Liver (tissue), 9 donors: ENCODE measurements around the gene PDGFD. TPM values are rescaled to one million over a fixed set of nuclear protein-coding genes. Genes with fewer than 3 reads are reported as not detected.

Source experiments
- DNase-seq: peaks from one replicate; pipeline ENCODE4 v3.0.0-alpha.2; 2017; ENCODE audit warnings: low spot score
- H3K27ac ChIP-seq, 2 donors: one replicate each; pipeline ENCODE4 v1.7.0; 2013; ENCODE audit warnings: inconsistent platforms in 2 of 2, low read length in 2 of 2, control low read depth in 1 of 2, low read depth in 1 of 2, mild to moderate bottlenecking in 1 of 2
- H3K27me3 ChIP-seq, 4 donors: one replicate each; pipeline versions ENCODE4 v1.6.1 to v1.7.0; 2013; ENCODE audit warnings: low read length in 3 of 4, inconsistent platforms in 1 of 4, mild to moderate bottlenecking in 1 of 4, moderate library complexity in 1 of 4; ENCODE audit not compliant: control insufficient read depth in 4 of 4, insufficient read depth in 4 of 4
- H3K36me3 ChIP-seq, 4 donors: one replicate each; pipeline versions ENCODE4 v1.6.1 to v1.7.0; 2013; ENCODE audit warnings: low read length in 3 of 4, mild to moderate bottlenecking in 3 of 4, low read depth in 1 of 4, moderate library complexity in 1 of 4; ENCODE audit not compliant: control insufficient read depth in 4 of 4, insufficient read depth in 3 of 4
- H3K4me1 ChIP-seq, 4 donors: one replicate each; pipeline versions ENCODE4 v1.6.1 to v1.7.0; 2013; ENCODE audit warnings: low read length in 3 of 4, mild to moderate bottlenecking in 3 of 4, moderate library complexity in 1 of 4; ENCODE audit not compliant: control insufficient read depth in 4 of 4, insufficient read depth in 4 of 4
- H3K4me3 ChIP-seq, 3 donors: one replicate each; pipeline versions ENCODE4 v1.6.1 to v1.7.0; 2013; ENCODE audit warnings: low read length in 3 of 3, control low read depth in 1 of 3, low read depth in 1 of 3, mild to moderate bottlenecking in 1 of 3
- H3K9ac ChIP-seq, 2 donors: one replicate each; pipeline ENCODE4 v1.7.0; 2013; ENCODE audit warnings: low read length in 2 of 2, mild to moderate bottlenecking in 2 of 2, moderate library complexity in 2 of 2, control low read depth in 1 of 2, low read depth in 1 of 2
- H3K9me3 ChIP-seq, 4 donors: one replicate each; pipeline versions ENCODE4 v1.6.1 to v1.7.0; 2013; ENCODE audit warnings: low read length in 3 of 4; ENCODE audit not compliant: control insufficient read depth in 4 of 4
- CTCF ChIP-seq: fragments of 150-350 bp; IDR thresholded peaks from 2 replicates; pipeline ENCODE4 v1.5.1; 2017; ENCODE audit warnings: improper control_type of control experiment, low read depth, low read length; ENCODE audit not compliant: missing input control
- FOXA1 ChIP-seq: IDR thresholded peaks from 2 replicates; pipeline ENCODE4 v1.6.1; 2016; ENCODE audit warnings: antibody characterized with exemption
- FOXA2 ChIP-seq: IDR thresholded peaks from 2 replicates; pipeline ENCODE4 v1.6.1; 2016; ENCODE audit warnings: antibody characterized with exemption
- GABPA ChIP-seq, 2 donors: IDR thresholded peaks in 1 of 2; conservative IDR thresholded peaks in 1 of 2; 2 replicates each; pipeline ENCODE4 v1.6.1; 2016; ENCODE audit warnings: antibody characterized with exemption in 2 of 2, mild to moderate bottlenecking in 1 of 2, moderate library complexity in 1 of 2
- HNF4A ChIP-seq, 2 donors: conservative IDR thresholded peaks; 2 replicates each; pipeline ENCODE4 v1.6.1; 2016; ENCODE audit warnings: antibody characterized with exemption in 2 of 2, mild to moderate bottlenecking in 2 of 2
- HNF4G ChIP-seq: IDR thresholded peaks from 2 replicates; pipeline ENCODE4 v1.6.1; 2016; ENCODE audit warnings: antibody characterized with exemption
- JUND ChIP-seq, 2 donors: IDR thresholded peaks; 2 replicates each; pipeline ENCODE4 v1.6.1; 2016; ENCODE audit warnings: antibody characterized with exemption in 2 of 2
- RAD21 ChIP-seq, 2 donors: IDR thresholded peaks; 2 replicates each; pipeline ENCODE4 v1.6.1; 2016; ENCODE audit warnings: antibody characterized with exemption in 2 of 2, mild to moderate bottlenecking in 2 of 2
- REST ChIP-seq: IDR thresholded peaks from 2 replicates; pipeline ENCODE4 v1.6.1; 2016; ENCODE audit warnings: antibody characterized with exemption, mild to moderate bottlenecking
- RXRA ChIP-seq, 2 donors: IDR thresholded peaks; 2 replicates each; pipeline ENCODE4 v1.6.1; 2017 to 2018; ENCODE audit warnings: antibody characterized with exemption in 2 of 2, mild to moderate bottlenecking in 1 of 2
- SP1 ChIP-seq: IDR thresholded peaks from 2 replicates; pipeline ENCODE4 v1.6.1; 2018; ENCODE audit warnings: antibody characterized with exemption, mild to moderate bottlenecking
- TAF1 ChIP-seq: conservative IDR thresholded peaks from 2 replicates; pipeline ENCODE4 v1.6.1; 2016; ENCODE audit warnings: antibody characterized with exemption, mild to moderate bottlenecking
- YY1 ChIP-seq: IDR thresholded peaks from 2 replicates; pipeline ENCODE4 v1.6.1; 2016; ENCODE audit warnings: antibody characterized with exemption, mild to moderate bottlenecking
- ZBTB33 ChIP-seq: IDR thresholded peaks from 2 replicates; pipeline ENCODE4 v1.6.1; 2016; ENCODE audit warnings: antibody characterized with exemption
- WGBS: extraction: QIAGEN DNeasy Blood & Tissue Kit; methylation state at CpG from one replicate; pipeline ENCODE4 v1.1.7; 2013; 5-methylcytosine and 5-hydroxymethylcytosine counted together
- polyA plus RNA-seq, 2 donors: library from polyadenylated mRNA; stranded (reverse) in 1 of 2; unstranded in 1 of 2; fragments of 200-250 nt in 1 of 2; fragments of >200 nt in 1 of 2; fragmentation: Nextera tagmentation in 1 of 2; extraction: Ambion mirVana in 1 of 2; gene quantifications; one replicate each; pipeline versions ENCODE4 v1.2.1 to v1.2.3, GENCODE V29; 2013 to 2015
- total RNA-seq, 2 donors: library from RNA; depleted of rRNA; stranded (reverse); fragments of >200 nt; gene quantifications; one replicate each; pipeline ENCODE4 v1.2.3, GENCODE V29; 2014
- TF ChIP-seq, protein P1 (sequence below): IDR thresholded peaks from 2 replicates; pipeline ENCODE4 v1.6.1; 2016; ENCODE audit warnings: antibody characterized with exemption
- donor health status: healthy.
- donor health status: healthy.
- donor health status: healthy.
- donor health status: healthy.
- donor health status: healthy.

The PDGFD gene
- total and polyA plus RNA-seq, 4 donors = 1.0 to 3.3 (median 2.1) TPM

DNA sequence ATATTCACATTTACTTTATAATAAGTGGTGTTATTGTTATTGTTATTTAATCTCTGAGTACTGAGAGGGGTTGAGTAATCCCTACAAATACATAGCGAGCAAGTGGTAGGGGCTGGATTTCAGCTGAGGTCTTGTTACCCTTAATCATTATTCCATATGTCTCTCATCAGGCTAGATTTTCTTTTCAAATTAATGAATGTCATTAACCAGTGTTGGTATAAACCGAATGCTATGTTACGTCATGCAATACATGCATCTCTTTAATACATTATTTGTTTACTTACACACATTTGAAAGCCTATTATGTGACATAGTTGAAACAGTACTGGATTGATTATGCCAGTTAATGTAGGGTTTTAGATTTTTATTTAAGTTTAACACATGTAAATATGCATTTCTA lies 18.9 kb downstream of the PDGFD start:
- H3K27me3 ChIP-seq = no peaks in the 10 kb centered on the region
- no peaks in the 10 kb centered on the region for H3K9me3 ChIP-seq
- no peak overlapping the region for H3K4me3 ChIP-seq
- no peaks in the 10 kb centered on the region for H3K36me3 ChIP-seq
- TF ChIP-seq, protein P1, sequence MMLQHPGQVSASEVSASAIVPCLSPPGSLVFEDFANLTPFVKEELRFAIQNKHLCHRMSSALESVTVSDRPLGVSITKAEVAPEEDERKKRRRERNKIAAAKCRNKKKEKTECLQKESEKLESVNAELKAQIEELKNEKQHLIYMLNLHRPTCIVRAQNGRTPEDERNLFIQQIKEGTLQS = no peak
- no peak for TF ChIP-seq REST
- no peak for TF ChIP-seq HNF4A (conservative IDR thresholded peaks at IDR 0.05)
- no peak for TF ChIP-seq CTCF
- TF ChIP-seq SP1 = no peak
- no peak for TF ChIP-seq YY1
- no peak for TF ChIP-seq RXRA (IDR thresholded peaks at IDR 0.05)
- TF ChIP-seq JUND (IDR thresholded peaks at IDR 0.05) = no peak
- no peak for TF ChIP-seq TAF1
- no peak for TF ChIP-seq FOXA1
- TF ChIP-seq GABPA (IDR thresholded peaks at IDR 0.05 in 1 of 2, conservative IDR thresholded peaks at IDR 0.05 in 1 of 2) = no peak
- no peak overlapping the region for H3K27ac ChIP-seq
- 88% methylated on average over 3 of the region's 3 CpGs for WGBS
- no peaks in the 10 kb centered on the region for H3K4me1 ChIP-seq
- no peak overlapping the region for H3K9ac ChIP-seq
- no peak for DNase-seq

DNA sequence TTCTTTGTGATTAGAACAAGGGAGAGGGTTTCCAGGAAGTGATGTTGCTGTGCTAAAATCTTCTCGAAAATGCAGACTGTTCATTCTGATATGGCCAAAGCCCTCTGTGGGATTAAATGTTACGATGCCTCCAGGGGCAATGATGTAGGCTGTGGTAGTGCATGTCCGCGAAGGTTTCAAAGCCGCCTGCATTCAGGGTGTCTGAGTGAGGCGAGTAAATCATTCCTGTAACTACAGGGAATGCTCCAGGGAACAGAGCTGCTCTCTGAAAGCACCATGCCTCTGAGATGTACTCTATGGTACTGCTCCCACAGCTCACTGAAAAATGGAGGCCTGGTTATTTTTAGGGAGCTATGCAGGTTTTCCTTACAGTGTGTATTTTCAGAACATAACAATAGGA lies 21.2 kb downstream of the PDGFD start:
- H3K4me3 ChIP-seq = no peak overlapping the region
- 88% methylated on average over 6 of the region's 6 CpGs for WGBS
- no peak overlapping the region for H3K27ac ChIP-seq
- H3K27me3 ChIP-seq = no peaks in the 10 kb centered on the region
- TF ChIP-seq HNF4A (conservative IDR thresholded peaks at IDR 0.05) (no peak), GABPA (IDR thresholded peaks at IDR 0.05 in 1 of 2, conservative IDR thresholded peaks at IDR 0.05 in 1 of 2) (no peak), SP1 (no peak), RXRA (IDR thresholded peaks at IDR 0.05) (no peak), FOXA2 (no peak), RAD21 (IDR thresholded peaks at IDR 0.05) (no peak)
- H3K4me1 ChIP-seq = no peaks in the 10 kb centered on the region
- no peak overlapping the region for H3K9ac ChIP-seq
- no peaks in the 10 kb centered on the region for H3K9me3 ChIP-seq
- no peaks in the 10 kb centered on the region for H3K36me3 ChIP-seq
- no peak for DNase-seq

- DNase-seq = no peak
- H3K36me3 ChIP-seq = no peaks in the 10 kb centered on the region
- H3K27me3 ChIP-seq = no peaks in the 10 kb centered on the region
- H3K9me3 ChIP-seq = no peaks in the 10 kb centered on the region
- no peak overlapping the region for H3K4me3 ChIP-seq
- H3K27ac ChIP-seq = no peak overlapping the region
- H3K9ac ChIP-seq = no peak overlapping the region
- no peak for TF ChIP-seq YY1
- no peak for TF ChIP-seq HNF4G
- TF ChIP-seq ZBTB33 = no peak
- no peak for TF ChIP-seq CTCF
- H3K4me1 ChIP-seq = no peaks in the 10 kb centered on the region
Observed at GRCh38 chr11:104136861-104137260, 27.1 kb downstream of the PDGFD start.
